Measurements from ENCODE around the gene PKNOX2. TPM values are rescaled to one million over a fixed set of nuclear protein-coding genes. Genes with fewer than 3 reads are reported as not detected.

The PKNOX2 gene
- total and polyA plus RNA-seq, 10 of the 15 experiments (the other 5 are each of a cell fraction or from before 2014, with no cell fraction given) = not detected

DNA sequence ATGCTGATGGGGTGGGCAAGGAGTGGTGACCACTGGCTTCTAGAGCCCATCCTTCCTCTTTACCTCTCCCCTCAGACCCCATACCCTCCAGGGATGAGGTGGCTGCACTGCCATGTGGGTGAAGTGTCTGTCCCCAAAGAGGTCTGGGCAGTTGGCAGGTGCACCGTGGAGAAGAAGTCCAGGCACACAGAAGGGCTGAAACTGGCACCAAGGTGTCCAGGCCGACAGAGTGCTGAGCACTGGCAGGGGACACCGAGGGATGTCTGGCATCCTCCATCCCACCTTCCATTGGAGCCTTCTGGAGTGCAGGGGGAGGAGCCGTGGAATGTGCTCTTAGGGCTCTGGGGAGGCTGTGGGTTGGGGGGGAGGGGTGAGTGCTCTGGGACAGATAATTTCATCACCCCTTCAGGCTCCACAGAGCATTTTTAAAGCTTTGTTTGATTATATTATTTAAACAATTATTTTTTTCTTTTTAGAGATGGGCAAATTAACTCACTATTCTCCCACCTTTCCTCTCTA, 37.9 kb downstream of the PKNOX2 start:
- ChIA-PET RAD21 (ENCODE audit: unreplicated experiment) (no interaction called here), SMC1A (ENCODE audit: uncharacterized antibody, unreplicated experiment) (no interaction called here), CTCF (no interaction called here), POLR2A (no interaction called here)
- Histone ChIP-seq H3K27ac (ENCODE audit: control insufficient read depth, insufficient read depth) (no peak overlapping the region), H3K4me3 (no peak overlapping the region), H3K9ac (ENCODE audit: control insufficient read depth, insufficient read depth, low read length) (no peak overlapping the region), H3K4me2 (ENCODE audit: control insufficient read depth, insufficient read depth) (no peak overlapping the region), H3K27me3 (replicated peaks in 1 of 2; ENCODE audit: control insufficient read depth in 2 of 2, insufficient read depth in 2 of 2, low read length in 1 of 2) (peaks cover 1 to 5% of the 10 kb centered on the region in 2 experiments; a peak in 3 of 4 replicates), H3K79me2 (ENCODE audit: control insufficient read depth, insufficient read depth, low read length) (no peaks in the 10 kb centered on the region), H2AFZ (ENCODE audit: control insufficient read depth, low read depth, low read length) (no peak overlapping the region), H3K9me3 (replicated peaks; ENCODE audit: control insufficient read depth, insufficient read depth, low read length) (no peaks in the 10 kb centered on the region), H3K4me1 (ENCODE audit: control insufficient read depth, insufficient read depth, low read length) (no peaks in the 10 kb centered on the region), H4K20me1 (ENCODE audit: control insufficient read depth, insufficient read depth) (no peaks in the 10 kb centered on the region), H3K36me3 (ENCODE audit: control insufficient read depth in 2 of 2, insufficient read depth in 2 of 2, low read length in 1 of 2) (no peaks in the 10 kb centered on the region)
- 16% methylated on average over 4 of the region's 4 CpGs for WGBS (ENCODE audit: insufficient coverage, insufficient replicate concordance, low lambda C conversion rate, missing lambda C conversion rate)
- in situ Hi-C loops (cut with MboI) = no loop called here
- no peak for TF ChIP-seq HCFC1 (IDR thresholded peaks at IDR 0.05; ENCODE audit: low read length)
- TF ChIP-seq SREBF2 (IDR thresholded peaks at IDR 0.05; ENCODE audit: low read length) = no peak
- no peak for TF ChIP-seq KLF5 (IDR thresholded peaks at IDR 0.05; ENCODE audit: partially characterized antibody)
- TF ChIP-seq, protein P1, sequence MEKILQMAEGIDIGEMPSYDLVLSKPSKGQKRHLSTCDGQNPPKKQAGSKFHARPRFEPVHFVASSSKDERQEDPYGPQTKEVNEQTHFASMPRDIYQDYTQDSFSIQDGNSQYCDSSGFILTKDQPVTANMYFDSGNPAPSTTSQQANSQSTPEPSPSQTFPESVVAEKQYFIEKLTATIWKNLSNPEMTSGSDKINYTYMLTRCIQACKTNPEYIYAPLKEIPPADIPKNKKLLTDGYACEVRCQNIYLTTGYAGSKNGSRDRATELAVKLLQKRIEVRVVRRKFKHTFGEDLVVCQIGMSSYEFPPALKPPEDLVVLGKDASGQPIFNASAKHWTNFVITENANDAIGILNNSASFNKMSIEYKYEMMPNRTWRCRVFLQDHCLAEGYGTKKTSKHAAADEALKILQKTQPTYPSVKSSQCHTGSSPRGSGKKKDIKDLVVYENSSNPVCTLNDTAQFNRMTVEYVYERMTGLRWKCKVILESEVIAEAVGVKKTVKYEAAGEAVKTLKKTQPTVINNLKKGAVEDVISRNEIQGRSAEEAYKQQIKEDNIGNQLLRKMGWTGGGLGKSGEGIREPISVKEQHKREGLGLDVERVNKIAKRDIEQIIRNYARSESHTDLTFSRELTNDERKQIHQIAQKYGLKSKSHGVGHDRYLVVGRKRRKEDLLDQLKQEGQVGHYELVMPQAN (conservative IDR thresholded peaks at IDR 0.05) = no peak
- no peak for TF ChIP-seq SREBF1 (IDR thresholded peaks at IDR 0.05; ENCODE audit: low read length)
- no peak for TF ChIP-seq NR2F1 (conservative IDR thresholded peaks at IDR 0.05)
- TF ChIP-seq ASH2L (IDR thresholded peaks at IDR 0.05; ENCODE audit: borderline replicate concordance, low read depth) = no peak
- intact Hi-C loops (cut with micrococcal nuclease; ENCODE audit: unreplicated experiment) = no loop called here
- no TSS peak for BruUV-seq (replicated peaks)
- ATAC-seq (no peak), DNase-seq (ENCODE audit: low read depth, low spot score) (no peak), FAIRE-seq (no peak)

DNA sequence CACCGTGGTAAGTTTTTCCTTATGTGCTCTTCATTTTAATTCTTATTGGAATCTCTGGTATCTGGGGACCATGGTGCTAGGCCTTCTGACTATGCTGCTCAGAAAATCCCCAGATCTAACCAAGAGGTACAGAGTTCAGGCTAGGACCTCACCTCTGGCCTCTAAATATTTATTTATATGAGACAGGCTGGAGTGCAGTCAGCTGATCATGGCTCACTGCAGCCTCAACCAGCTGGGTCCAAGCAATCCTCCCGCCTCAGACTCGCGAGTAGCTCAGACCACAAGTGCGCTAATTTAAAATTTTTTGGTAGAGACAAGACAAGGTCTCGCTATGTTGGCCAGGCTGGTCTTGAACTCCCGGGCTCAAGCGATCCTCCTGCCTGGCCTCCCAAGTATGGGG, 38.4 kb downstream of the PKNOX2 start:
- no peak overlapping the region for H3K27ac ChIP-seq (ENCODE audit: control insufficient read depth, insufficient read depth)
- no peaks in the 10 kb centered on the region for H3K79me2 ChIP-seq (ENCODE audit: control insufficient read depth, insufficient read depth, low read length)
- TF ChIP-seq CREB1 (IDR thresholded peaks at IDR 0.05; ENCODE audit: low read depth) (no peak), BMI1 (IDR thresholded peaks at IDR 0.05; ENCODE audit: borderline replicate concordance) (no peak)
- BruUV-seq (replicated peaks) = no TSS peak
- CTCF ChIA-PET = no interaction called here
- H2AFZ ChIP-seq (ENCODE audit: control insufficient read depth, low read depth, low read length) = no peak overlapping the region
- no peak overlapping the region for H3K4me3 ChIP-seq
- no peaks in the 10 kb centered on the region for H3K4me1 ChIP-seq (ENCODE audit: control insufficient read depth, insufficient read depth, low read length)
- H3K4me2 ChIP-seq (ENCODE audit: control insufficient read depth, insufficient read depth) = no peak overlapping the region
- POLR2A ChIA-PET = no interaction called here
- WGBS (ENCODE audit: insufficient coverage, insufficient replicate concordance, low lambda C conversion rate, missing lambda C conversion rate) = 73% methylated on average over 8 of the region's 8 CpGs
- SMC1A ChIA-PET (ENCODE audit: uncharacterized antibody, unreplicated experiment) = no interaction called here
- in situ Hi-C loops (cut with MboI) = no loop called here
- H3K27me3 ChIP-seq (replicated peaks in 1 of 2; ENCODE audit: control insufficient read depth in 2 of 2, insufficient read depth in 2 of 2, low read length in 1 of 2) = peaks cover 1 to 5% of the 10 kb centered on the region in 2 experiments; a peak in 3 of 4 replicates
- no peaks in the 10 kb centered on the region for H3K9me3 ChIP-seq (replicated peaks; ENCODE audit: control insufficient read depth, insufficient read depth, low read length)
- no peaks in the 10 kb centered on the region for H4K20me1 ChIP-seq (ENCODE audit: control insufficient read depth, insufficient read depth)
- no peak for FAIRE-seq
- DNase-seq (ENCODE audit: low read depth, low spot score) = no peak
- H3K9ac ChIP-seq (ENCODE audit: control insufficient read depth, insufficient read depth, low read length) = no peak overlapping the region
- H3K36me3 ChIP-seq (ENCODE audit: control insufficient read depth in 2 of 2, insufficient read depth in 2 of 2, low read length in 1 of 2) = no peaks in the 10 kb centered on the region
- RAD21 ChIA-PET (ENCODE audit: unreplicated experiment) = no interaction called here
- intact Hi-C loops (cut with micrococcal nuclease; ENCODE audit: unreplicated experiment) = no loop called here
- no peak for ATAC-seq

Measured in GM12878 (cell line).